Muscle of leg (tissue), 11 donors: ENCODE results near the gene SRSF5. TPM values are rescaled to one million over a fixed set of nuclear protein-coding genes. Genes with fewer than 3 reads are reported as not detected.
A peak's percentile ranks its signal among the peaks of the same experiment; 100 is the strongest.

Experiments used
- DNase-seq: peaks from one replicate; pipeline ENCODE4 v3.0.0; 2013
- H3K27ac ChIP-seq: one replicate; pipeline ENCODE4 v1.5.1; 2013; ENCODE audit warnings: mild to moderate bottlenecking, low read length, control low read depth
- H3K27me3 ChIP-seq: one replicate; pipeline ENCODE4 v1.6.1; 2013; ENCODE audit warnings: low read length; ENCODE audit not compliant: control insufficient read depth, insufficient read depth
- H3K36me3 ChIP-seq: one replicate; pipeline ENCODE4 v1.6.1; 2013; ENCODE audit warnings: low read length; ENCODE audit not compliant: control insufficient read depth, insufficient read depth
- H3K4me1 ChIP-seq: one replicate; pipeline ENCODE4 v1.6.1; 2013; ENCODE audit warnings: low read length; ENCODE audit not compliant: control insufficient read depth, insufficient read depth
- H3K4me3 ChIP-seq: one replicate; pipeline ENCODE4 v1.5.1; 2013; ENCODE audit warnings: low read length, control low read depth
- H3K9me3 ChIP-seq: replicated peaks from 2 replicates; pipeline ENCODE4 v1.6.1; 2013; ENCODE audit warnings: low read depth, low read length; ENCODE audit not compliant: control insufficient read depth
- WGBS: methylation state at CpG from one replicate; pipeline ENCODE4 v1.1.5; 2013; ENCODE audit warnings: missing lambda C conversion rate; ENCODE audit not compliant: insufficient coverage; 5-methylcytosine and 5-hydroxymethylcytosine counted together
- polyA plus RNA-seq, 8 donors: library from polyadenylated mRNA; unstranded; fragments of 120-200 nt; gene quantifications; one replicate each; pipeline versions ENCODE4 v1.2.1 to v1.2.3, GENCODE V29; 2013; ENCODE audit warnings: inconsistent platforms in 1 of 8, low replicate concordance in 1 of 8; ENCODE audit not compliant: insufficient read length in 8 of 8, insufficient read depth in 1 of 8
- total RNA-seq: library from RNA; stranded (reverse); fragments of 120-200 nt; gene quantifications from one replicate; pipeline ENCODE4 v1.2.4, GENCODE V29; 2013

SRSF5 gene
- total and polyA plus RNA-seq, 9 donors = 145 to 308 (median 263) TPM

- H3K9me3 ChIP-seq = no peaks in the 10 kb centered on the region
- no peaks in the 10 kb centered on the region for H3K4me1 ChIP-seq
- H3K4me3 ChIP-seq = no peak overlapping the region
- WGBS = 86% methylated on average over 3 of the region's 5 CpGs
- H3K27me3 ChIP-seq = peaks cover 19% of the 10 kb centered on the region
- no peak overlapping the region for H3K27ac ChIP-seq
- DNase-seq = no peak
- no peaks in the 10 kb centered on the region for H3K36me3 ChIP-seq
Measured at GRCh38 chr14:69815556-69815955, 48.6 kb downstream of the SRSF5 start.

GRCh38 chr14:69816216-69816615 lies 49.3 kb downstream of the SRSF5 start:
- WGBS = 58% methylated on average over 3 of the region's 5 CpGs

GRCh38 chr14:69818758-69819191 lies 51.8 kb downstream of the SRSF5 start:
- Histone ChIP-seq H3K9me3 (no peaks in the 10 kb centered on the region), H3K4me3 (no peak overlapping the region), H3K27me3 (peaks cover 16% of the 10 kb centered on the region), H3K27ac (no peak overlapping the region), H3K4me1 (no peaks in the 10 kb centered on the region), H3K36me3 (no peaks in the 10 kb centered on the region)
- peak; percentile 60 for DNase-seq
- WGBS = 12% methylated on average over 5 of the region's 11 CpGs

More at GRCh38 chr14:69816216-69816615, 49.3 kb downstream of the SRSF5 start:
- H3K4me3 ChIP-seq = no peak overlapping the region
- no peak overlapping the region for H3K27ac ChIP-seq
- no peaks in the 10 kb centered on the region for H3K9me3 ChIP-seq
- no peaks in the 10 kb centered on the region for H3K36me3 ChIP-seq
- H3K27me3 ChIP-seq = peaks cover 19% of the 10 kb centered on the region
- no peaks in the 10 kb centered on the region for H3K4me1 ChIP-seq
- no peak for DNase-seq

- WGBS = 36% methylated on average over 6 of the region's 8 CpGs
- H3K27ac ChIP-seq = no peak overlapping the region
- H3K4me1 ChIP-seq = no peaks in the 10 kb centered on the region
- no peaks in the 10 kb centered on the region for H3K36me3 ChIP-seq
- H3K27me3 ChIP-seq = peaks cover 16% of the 10 kb centered on the region
- no peaks in the 10 kb centered on the region for H3K9me3 ChIP-seq
- DNase-seq = no peak
- no peak overlapping the region for H3K4me3 ChIP-seq
Measured at GRCh38 chr14:69819607-69820006, 52.7 kb downstream of the SRSF5 start.

- Histone ChIP-seq H3K9me3 (no peaks in the 10 kb centered on the region), H3K27ac (no peak overlapping the region), H3K4me3 (no peak overlapping the region), H3K4me1 (no peaks in the 10 kb centered on the region), H3K27me3 (peaks cover 9% of the 10 kb centered on the region), H3K36me3 (no peaks in the 10 kb centered on the region)
- DNase-seq = no peak
- WGBS = 67% methylated on average over 1 of the region's 2 CpGs
Measured at GRCh38 chr14:69820991-69821390, 54.0 kb downstream of the SRSF5 start.

Other genes with a start within 250 kb of the SRSF5 start
- under 0.01 TPM for gene CCDC177, start 192.3 kb upstream of the SRSF5 start, total RNA-seq
- gene CCDC177, start 192.3 kb upstream of the SRSF5 start, polyA plus RNA-seq = under 1 TPM in 1 of 8 donors, not detected in 7; 0.02 TPM
- 7.8 TPM for gene SUSD6, start 155.5 kb upstream of the SRSF5 start, total RNA-seq
- 10 to 100 TPM; 13.5 to 22.1 (median 16.8) TPM for gene SUSD6, start 155.5 kb upstream of the SRSF5 start, polyA plus RNA-seq
- not detected for gene SLC10A1, start 30.1 kb downstream of the SRSF5 start, total RNA-seq
- under 1 TPM in 2 of 8 donors, not detected in 6; 0.06 to 0.09 TPM for gene SLC10A1, start 30.1 kb downstream of the SRSF5 start, polyA plus RNA-seq
- 2.1 TPM for gene SMOC1, start 112.3 kb downstream of the SRSF5 start, total RNA-seq
- gene SMOC1, start 112.3 kb downstream of the SRSF5 start, polyA plus RNA-seq = 1 to 10 TPM; 2.8 to 5.9 (median 4.5) TPM